Stimulated activated CD8-positive, alpha-beta memory T cell treated with anti-CD3 and anti-CD28 coated beads, Interleukin-4, amount 100 ng/mL, for 4 hours (primary cell): ENCODE data around the gene ANXA11.
"Not testable (repeated sequence)": the region's sequence is repeated elsewhere in the genome, so short reads cannot be mapped to it uniquely, and the experiment has no call there.

Experiments
- DNase-seq, 2 donors: peaks; one replicate each; pipeline ENCODE4 v3.0.0-alpha.2; 2020; ENCODE audit warnings: low read depth in 2 of 2, low spot score in 1 of 2

Gene ANXA11

GRCh38 chr10:80210259-80210658 lies 4.9 kb upstream of the ANXA11 start:
- DNase-seq, result no peak

DNA sequence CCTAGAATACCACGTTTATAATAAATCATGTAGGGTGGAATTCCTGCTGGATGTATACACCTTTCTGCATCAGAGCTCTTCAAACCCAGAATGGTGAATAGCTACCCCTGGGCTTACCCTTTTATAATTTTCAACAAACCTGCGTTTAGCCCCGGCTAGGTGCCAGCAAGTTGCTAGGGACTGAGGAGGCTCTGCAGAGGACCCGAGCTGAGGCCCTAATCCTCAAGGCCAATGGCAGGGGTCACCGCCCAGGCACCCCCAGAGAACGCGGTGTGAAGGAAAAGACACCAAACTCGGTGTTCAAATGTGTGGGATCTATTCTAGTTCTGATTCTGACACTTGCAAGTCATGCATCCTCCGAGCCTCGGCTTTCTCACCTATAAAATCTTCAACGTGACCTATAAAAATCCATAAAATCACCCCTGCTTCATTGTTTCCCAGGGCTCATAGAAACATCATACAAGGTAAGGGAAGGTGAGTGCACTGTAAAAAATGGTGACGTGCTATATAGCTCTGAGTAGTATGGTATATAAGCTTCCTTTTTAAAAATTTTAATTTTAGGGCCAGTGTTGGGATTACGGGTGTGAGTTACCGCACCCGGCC lies 2.5 kb upstream of the ANXA11 start:
- no peak for DNase-seq

DNA sequence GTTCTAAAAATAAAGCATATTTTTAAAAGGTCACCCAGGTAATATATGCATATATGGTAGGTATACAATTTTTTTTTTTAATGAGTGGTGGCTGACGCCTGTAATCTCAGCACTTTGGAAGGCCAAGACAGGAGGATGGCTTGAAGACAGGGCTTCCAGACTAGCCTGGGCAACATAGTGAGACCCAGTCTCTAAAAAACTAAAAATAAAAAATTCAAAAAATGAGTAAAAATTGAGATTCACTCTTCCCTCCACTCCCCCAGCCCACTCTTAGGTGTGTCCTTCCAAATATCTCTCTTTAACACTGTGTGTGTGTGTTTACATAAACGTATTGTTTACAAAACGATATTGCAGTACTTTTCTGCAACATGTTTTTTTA lies 929 bp upstream of the ANXA11 start:
- DNase-seq, result no peak

DNA sequence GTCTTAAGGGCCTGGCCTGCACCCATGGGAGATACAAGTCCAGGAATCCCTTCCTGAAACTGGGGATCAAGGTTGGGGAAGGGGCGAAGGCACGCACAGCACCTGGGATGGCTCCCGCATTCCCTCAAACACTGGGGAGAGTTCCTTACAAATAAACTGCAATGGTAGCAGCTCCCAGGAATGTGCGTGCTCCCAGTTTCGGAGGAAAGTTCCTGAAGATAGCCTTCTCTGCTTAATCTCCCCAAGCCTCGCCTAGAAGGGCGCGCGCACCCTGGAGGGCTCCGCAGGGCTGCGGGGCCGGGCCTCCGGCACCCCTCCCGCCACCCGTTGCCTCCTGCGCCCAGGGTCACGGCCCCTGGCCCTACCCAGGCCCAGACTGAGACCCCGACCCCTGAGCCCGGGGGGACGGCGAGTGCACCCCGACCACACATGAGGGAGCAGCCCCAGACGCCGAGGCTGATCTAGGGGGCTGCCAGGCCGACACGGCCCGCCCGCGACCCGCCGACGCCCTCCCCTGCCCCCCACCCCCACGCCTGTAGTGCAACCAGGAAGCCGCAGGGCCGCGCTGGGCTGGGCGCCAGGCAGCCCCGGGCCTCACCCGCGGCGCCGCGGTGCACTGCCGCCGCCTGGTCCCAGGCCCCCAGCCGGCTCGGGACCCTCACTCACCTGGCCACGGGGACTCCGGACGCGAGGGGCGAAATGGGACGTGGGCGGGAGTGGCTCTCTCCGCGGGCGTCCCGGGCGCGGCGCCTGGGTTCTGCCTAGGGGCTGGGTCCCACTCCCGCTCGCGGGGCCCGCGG lies 460 bp downstream of the ANXA11 start:
- DNase-seq, result no peak

- DNase-seq, result no peak
Observed at GRCh38 chr10:80203835-80204676, 1.3 kb downstream of the ANXA11 start.

DNA sequence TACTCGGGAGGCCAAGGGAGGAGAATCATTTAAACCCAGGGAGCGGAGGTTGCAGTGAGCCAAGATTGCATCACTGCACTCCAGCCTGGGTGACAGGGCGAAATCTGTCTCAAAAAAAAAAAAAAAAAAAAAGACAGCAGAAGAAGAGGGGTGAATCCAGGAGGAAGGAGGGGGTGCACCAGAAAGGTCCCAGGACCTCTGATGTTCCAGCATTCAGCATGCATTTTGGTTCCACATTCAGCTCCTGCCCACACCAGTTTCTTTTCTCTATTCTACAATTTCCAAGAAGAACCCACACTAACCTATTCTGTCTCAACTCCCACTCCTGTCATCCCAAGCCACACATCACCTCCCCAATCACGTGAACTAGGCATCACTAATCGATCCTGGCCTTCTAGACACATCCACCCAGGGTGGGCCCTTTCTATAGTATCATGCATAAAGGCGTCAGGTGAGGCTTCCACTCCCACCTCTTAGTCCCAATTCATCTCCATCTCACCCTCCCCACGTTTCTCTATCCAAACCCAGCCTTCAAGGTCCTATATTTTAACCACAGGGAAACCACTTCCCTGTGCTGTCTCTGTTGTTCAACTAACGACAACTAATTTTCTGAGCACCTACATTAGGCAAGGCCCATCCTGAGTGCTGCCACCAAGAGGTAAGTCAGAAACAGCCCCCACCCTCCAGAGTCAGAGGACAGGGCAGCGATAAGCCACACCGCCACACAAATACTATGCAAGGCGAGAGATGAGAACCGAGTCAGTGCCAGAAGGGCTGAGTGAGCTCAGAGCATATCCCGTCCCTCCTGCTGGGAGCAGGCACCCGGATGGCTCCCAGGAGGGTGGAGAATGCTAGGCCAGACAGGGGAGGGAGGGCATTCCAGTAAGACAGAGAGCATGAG lies 2.2 kb downstream of the ANXA11 start:
- peak in 1 of 2 donors; percentile 22 for DNase-seq

DNA sequence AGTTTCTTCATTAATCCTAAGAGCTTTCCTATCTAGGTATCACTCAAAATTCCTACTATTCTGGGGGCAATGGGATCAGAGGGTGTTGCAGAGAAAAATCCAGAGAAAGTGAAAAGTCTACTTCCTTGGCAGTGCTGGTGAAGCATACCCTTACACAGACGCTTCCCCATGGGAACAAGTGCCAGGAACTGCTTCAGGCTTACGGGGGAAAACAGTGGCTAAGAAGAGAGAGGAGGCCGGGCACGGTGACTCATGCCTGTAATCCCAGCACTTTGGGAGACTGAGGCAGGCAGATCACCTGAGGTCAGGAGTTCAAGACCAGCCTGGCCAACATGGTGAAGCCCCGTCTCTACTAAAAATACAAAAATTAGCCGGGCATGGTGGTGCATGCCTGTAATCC lies 2.8 kb downstream of the ANXA11 start:
- not testable (repeated sequence) for DNase-seq

DNA sequence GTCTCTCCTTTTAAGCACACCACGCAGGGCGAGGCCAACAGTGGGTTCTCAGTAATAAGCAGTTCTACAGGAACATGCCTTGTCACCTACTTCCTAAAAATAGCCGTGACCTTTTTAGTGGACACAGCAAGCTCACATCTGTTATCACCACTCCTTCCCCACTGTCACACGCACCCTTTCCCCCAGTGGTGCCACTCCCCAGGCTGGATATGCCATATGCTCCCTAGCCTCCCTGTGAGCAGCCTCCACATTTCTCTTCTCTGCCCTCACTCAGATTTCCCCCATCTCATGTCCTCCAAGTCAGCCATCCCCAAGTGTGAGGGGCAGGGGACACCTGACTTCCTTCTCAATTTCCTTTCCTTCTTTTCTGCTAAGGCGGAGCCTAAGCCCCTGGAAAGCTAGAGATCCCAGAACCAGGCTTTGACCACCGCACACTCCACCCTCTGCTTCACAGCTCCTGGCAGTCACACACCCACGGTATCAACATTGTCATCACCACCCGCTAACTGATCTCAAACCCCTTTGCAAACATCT lies 3.7 kb downstream of the ANXA11 start:
- no peak for DNase-seq

- no peak for DNase-seq
Observed at GRCh38 chr10:80200687-80201086, 4.7 kb downstream of the ANXA11 start.

DNA sequence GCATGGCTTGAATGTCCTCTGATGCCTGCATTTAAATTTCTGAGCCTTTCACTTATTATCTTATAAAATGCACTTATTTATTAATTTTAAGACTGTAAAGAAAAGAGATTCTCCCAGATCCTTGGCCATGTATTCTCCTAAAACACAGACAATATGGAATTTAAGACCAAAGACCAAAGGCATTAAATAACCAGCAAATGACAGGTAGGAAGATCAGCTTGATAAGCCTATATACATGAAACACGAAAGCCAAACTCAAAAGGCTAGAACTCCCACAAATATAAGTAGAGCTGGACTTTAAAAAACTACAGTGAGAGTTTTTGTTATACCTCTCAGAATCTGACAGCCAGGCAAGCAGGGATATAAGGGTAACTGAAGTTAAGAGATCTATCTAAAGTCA lies 5.1 kb downstream of the ANXA11 start:
- no peak for DNase-seq

- no peak for DNase-seq
Observed at GRCh38 chr10:80199828-80200227, 5.5 kb downstream of the ANXA11 start.

DNA sequence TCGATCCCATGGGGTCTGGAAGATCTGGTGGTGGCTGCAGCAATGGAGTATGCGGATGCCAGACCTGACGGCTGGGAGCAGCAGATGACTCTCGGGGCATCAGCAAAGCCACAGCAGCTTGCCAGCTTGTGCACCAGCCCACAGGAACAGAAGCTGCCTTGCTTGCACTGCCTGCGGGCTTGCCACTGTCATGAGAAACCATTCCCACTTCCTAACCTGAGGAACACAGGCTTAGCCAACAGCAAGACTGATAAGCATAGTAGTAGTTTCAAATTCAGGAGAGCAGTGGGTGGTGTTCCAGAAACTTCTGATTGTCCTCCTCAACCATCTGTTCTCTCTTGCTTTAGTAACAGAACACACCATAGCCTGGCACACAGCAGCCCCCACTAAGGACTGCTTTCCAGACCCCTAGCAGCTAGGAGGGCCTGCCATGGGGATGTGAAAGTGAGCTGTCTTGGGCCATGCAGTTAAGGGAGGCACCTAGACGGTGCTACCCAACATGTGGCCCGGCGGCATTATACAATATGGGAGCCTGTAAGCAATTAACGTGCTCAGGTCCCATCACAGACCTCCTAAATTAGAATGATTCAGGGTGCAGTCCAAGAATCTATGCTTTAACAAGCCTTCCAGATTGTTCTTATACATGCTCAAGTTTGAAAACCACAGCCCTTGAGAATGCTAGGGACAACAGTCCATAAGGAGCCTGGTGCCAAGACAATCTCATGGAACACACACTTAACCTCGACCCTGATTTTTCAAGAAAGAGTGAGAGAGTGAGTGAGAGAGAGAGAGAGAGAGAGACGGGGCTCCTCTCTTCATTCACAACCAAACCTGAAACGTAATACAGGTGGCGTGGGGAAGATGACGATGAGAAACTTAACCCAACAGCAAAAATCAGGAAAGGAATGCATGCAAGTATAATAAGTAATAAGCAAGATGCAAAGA lies 7.1 kb downstream of the ANXA11 start:
- DNase-seq, result no peak

- DNase-seq, result no peak
Observed at GRCh38 chr10:80196950-80197315, 8.4 kb downstream of the ANXA11 start.

GRCh38 chr10:80196270-80196949 lies 8.9 kb downstream of the ANXA11 start:
- peak; percentile 22 to 49 for DNase-seq

DNA sequence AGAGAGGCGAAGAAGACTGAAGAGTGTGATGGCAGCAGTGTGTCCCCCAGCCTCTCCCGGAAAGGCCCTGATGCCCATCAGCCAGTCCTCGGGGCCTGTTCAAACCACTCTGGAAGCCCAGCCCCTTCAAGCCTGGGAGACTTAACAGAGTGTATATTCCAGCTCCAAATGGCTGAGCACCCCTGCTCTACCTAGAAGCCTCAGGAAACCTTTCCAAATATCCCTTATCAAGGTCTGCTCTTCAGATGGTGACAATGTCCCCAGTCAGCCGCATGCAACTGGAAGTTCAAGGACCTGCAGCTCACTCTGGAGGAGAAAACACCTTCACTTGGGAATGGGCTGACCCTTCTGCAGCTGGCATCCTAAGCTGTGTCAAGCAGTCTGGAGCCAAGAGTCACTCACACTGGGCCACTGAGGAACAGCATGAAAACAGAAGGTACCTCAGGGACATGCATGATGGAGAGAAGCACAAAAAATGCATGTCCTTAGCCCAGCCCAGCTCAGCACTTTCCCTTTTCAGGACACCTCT lies 10.2 kb downstream of the ANXA11 start:
- DNase-seq, result no peak

DNA sequence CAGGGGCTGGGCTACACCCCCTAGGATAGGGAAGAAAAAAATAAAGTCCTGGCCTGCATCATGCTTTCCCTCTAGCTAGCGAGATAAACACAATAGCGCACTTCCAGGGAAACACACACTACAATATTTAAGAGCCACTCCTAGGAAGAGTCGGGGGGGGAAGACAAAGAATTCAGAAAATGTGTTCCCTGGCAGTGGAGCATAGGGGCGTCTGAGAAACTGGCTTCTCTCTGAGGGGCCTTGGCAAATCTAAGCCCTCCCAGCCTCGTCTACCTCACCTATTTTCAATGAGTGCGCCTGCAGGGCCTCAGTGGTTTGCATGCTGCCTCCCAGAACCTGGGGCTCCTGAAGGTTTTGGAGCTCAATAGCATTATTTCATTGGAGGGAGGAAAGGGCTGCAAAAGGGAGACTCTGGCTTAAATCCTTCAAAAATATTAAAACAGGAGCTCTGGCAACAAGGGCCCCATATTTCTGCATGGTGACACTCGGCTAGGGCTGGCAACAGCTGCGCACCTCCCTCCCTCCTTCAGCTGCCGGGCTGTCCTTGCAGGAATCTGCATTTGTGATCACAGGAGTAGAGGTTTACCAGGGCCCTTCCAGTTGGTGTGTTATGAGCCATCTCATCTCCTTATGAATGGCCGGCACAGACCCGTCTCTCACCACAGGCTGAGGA lies 10.8 kb downstream of the ANXA11 start:
- no peak for DNase-seq

GRCh38 chr10:80192553-80192952 lies 12.8 kb downstream of the ANXA11 start:
- DNase-seq, result no peak

DNA sequence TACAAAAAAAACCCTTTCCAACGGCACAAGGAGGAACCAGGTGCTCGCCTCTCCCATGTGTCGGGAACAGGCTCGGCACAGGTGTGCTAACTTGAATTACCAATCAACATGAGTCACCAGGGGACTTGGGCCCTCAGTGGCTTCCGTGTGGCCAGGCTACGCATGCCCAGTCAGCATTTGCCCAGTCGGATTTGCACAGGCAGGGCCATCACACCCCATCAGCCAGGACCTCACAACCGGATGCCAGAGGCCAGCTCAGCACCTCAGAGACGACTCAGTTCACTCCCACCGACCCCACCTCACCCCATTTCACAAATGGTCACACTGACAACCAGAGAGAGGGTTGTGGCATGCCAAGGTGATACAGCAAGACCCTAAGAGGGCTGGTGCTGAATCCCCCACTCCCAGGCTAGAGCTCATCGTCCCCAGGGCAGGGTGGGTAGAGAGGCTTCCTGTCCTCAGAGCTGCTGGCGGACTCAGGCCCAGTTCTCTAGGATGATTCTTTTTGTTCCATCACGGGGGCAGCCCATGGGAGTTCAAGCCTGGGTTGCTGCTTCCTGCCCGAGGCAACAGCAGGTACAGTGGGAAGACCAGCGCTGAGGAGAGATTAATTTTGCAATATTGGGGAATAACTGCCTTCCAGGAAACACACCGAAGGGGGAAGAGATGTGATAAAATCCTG lies 13.6 kb downstream of the ANXA11 start:
- DNase-seq, result no peak
